Stimulated activated CD4-positive, alpha-beta T cell treated with anti-CD3 and anti-CD28 coated beads, Interleukin-1b, Interleukin-23, amount 100 ng/mL, for 4 hours (primary cell): ENCODE results near the gene ANO6.
"Not testable (repeated sequence)": the region's sequence is repeated elsewhere in the genome, so short reads cannot be mapped to it uniquely, and the experiment has no call there.

Experiments used
- DNase-seq, 2 donors: peaks; one replicate each; pipeline ENCODE4 v3.0.0-alpha.2; 2020; ENCODE audit warnings: low read depth in 2 of 2

The ANO6 gene, protein sequence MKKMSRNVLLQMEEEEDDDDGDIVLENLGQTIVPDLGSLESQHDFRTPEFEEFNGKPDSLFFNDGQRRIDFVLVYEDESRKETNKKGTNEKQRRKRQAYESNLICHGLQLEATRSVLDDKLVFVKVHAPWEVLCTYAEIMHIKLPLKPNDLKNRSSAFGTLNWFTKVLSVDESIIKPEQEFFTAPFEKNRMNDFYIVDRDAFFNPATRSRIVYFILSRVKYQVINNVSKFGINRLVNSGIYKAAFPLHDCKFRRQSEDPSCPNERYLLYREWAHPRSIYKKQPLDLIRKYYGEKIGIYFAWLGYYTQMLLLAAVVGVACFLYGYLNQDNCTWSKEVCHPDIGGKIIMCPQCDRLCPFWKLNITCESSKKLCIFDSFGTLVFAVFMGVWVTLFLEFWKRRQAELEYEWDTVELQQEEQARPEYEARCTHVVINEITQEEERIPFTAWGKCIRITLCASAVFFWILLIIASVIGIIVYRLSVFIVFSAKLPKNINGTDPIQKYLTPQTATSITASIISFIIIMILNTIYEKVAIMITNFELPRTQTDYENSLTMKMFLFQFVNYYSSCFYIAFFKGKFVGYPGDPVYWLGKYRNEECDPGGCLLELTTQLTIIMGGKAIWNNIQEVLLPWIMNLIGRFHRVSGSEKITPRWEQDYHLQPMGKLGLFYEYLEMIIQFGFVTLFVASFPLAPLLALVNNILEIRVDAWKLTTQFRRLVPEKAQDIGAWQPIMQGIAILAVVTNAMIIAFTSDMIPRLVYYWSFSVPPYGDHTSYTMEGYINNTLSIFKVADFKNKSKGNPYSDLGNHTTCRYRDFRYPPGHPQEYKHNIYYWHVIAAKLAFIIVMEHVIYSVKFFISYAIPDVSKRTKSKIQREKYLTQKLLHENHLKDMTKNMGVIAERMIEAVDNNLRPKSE

GRCh38 chr12:45215419-45216229 is at the start of gene ANO6:
Gene ANO6 (plus strand): TSS chr12:45216095. CDS start chr12:45216322, 227 bp downstream.
- peak; percentile 63 to 74 for DNase-seq

- no peak for DNase-seq
Observed at GRCh38 chr12:45168976-45169375, 46.9 kb upstream of the ANO6 start.

DNA sequence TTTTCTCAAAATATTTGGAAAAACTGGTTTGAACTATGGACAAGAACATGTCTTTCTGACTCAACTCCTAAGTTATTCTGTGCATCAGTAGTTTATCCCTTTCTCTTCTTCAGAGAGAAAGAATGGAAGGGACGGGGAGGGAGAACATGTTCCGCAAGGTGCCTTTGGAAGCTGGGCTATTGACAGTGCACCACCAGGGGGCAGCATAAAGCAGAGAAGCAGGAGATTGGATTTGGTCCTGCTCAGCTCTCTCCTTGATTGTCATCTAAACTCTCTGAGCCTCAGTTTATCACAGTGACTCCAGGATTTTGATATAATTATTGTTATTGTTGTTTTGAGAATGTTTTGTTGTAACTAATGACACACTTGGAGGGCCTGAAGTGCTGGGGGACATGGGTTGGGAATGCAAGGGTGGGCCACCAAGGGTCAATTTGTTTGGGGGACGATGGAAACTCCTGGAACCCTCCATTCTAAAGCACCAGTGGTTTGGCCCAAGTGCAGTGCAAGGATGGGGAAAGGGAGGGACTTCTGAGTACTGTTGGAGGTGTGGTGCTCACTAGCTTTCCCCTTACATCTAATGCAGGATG is 45.3 kb upstream of the ANO6 start:
- DNase-seq, result peak; percentile 73 to 77

DNA sequence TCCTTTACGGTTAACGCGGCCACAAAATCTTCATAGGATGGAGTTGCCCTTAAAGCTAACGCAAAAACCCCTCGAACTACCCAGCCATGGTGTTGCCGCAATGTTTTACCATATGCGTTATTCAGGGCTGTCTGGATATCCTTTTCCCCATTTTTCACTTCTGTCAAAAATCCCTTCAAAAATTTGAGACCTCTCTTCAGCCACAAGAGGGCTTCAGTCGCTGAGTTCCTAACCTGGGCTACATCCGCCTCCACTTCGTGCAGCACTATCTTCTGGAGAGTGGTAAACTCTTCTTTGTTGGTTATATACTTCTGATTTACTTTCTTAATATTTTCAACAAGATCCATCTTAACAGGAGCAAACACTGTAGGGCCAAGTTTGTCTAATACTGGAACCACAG is 42.6 kb upstream of the ANO6 start:
- not testable (repeated sequence) for DNase-seq

- no peak for DNase-seq
Observed at GRCh38 chr12:45174595-45174994, 41.3 kb upstream of the ANO6 start.

DNA sequence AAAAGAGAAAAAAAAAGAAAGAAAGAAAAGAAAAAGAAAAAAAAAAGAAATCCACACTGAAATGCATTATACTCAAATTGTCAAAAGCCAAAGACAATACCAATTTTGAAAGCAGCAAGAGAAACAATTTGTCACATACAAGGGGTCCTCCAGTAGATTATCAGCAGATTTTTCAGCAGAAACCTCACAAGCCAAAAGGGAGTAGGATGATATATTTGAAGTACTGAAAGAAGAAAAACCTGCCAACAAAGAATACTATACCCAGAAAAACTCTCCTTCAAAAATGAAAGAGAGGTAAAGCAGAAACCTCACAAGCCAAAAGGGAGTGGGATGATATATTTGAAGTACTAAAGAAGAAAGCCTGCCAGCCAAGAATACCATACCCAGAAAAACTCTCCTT is 37.1 kb upstream of the ANO6 start:
- DNase-seq, result no peak

DNA sequence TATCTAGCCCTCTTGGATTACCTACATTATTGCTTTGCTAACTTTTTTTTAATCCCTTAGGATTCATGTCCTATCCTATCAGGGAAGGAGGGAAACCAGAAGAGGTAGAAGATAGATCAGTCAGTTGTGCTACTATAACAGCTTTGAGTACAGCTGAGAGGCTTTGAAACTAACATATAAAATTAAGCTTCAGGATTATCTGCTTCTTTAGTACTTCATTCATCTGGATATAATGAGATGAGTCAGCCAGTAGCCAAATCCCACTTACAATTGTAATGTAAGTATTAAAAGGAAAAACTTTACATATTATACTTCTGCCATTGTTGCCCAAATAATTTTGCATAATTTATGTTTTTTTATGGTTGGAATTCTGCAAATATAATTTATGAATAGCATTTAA is 33.4 kb upstream of the ANO6 start:
- DNase-seq, result no peak

GRCh38 chr12:45183246-45183645 is 32.6 kb upstream of the ANO6 start:
- DNase-seq, result no peak

DNA sequence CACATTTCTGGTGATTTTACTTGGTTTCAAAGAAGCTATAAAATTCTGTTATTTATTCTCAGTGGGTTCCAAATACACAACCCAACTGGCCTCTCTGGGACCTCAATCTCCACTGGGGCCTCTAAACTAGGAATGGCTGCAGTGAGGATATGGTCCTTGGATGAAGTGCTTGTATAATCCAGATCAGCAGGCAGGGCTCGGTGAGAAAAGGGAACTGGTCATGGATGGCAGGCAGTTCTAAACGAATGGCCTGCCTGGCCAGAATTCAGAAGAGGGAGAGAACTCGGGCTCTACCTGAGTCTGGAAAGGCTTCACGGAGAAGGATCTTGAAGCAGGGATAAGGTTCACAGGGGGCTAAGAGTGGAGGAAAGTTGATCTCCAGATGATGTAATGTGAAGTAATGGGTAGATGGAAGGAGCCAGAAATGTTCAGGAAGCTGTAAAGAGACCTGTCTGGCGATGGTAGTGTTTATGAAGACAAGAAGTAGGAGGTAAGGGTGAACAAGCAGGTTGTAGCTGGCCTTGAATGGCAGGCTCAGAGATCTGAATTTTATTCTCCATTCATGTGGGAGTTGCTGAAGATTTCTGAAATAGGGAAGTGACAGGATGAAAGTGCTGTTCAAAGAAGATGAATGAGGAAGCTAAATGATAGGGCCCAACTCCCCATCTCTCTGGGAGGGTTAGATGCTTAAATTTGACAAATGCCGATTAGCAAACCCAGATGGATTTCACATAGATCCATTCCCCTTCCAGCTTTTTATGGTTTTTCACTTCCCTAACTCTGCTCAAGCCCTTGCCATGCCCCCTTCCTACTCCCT is 31.5 kb upstream of the ANO6 start:
- no peak for DNase-seq

DNA sequence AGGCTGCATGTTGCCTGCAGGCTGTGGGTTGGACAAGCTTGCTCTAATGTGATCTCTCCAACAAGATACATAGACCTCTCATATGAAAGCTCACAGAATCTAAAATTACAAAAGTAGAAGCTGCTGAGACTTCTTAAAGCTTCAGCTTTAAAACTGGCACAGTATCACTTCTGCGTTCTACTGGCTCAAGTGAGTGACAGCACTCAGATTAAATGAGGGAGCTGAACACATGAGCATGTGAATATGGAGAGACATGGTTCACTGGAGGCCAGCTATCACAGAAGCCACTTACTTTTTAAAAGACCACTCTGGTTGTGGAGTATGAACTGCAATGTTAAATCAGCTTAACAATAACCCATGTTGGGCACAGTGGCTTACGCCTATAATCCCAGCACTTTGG is 29.1 kb upstream of the ANO6 start:
- DNase-seq, result no peak

GRCh38 chr12:45189766-45190403 is 26.0 kb upstream of the ANO6 start:
- no peak for DNase-seq

DNA sequence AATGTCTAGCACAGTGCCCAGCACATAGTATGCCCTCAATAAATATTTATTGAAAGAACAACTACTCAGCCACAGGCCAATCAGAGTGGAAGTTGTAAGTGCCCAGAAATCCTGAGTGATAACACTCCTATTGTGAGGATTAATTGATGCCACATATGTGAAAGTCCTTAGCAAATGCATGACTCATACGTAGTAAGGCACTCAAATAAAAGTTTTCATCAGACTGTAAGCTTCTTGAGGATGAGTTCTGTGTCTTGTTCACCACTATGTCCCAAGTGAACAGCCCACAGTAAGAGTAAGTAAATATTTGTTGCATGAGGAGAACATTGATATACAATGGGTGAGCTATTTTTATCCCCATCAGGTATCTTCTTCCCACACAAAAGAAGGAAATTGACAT is 24.7 kb upstream of the ANO6 start:
- no peak for DNase-seq

DNA sequence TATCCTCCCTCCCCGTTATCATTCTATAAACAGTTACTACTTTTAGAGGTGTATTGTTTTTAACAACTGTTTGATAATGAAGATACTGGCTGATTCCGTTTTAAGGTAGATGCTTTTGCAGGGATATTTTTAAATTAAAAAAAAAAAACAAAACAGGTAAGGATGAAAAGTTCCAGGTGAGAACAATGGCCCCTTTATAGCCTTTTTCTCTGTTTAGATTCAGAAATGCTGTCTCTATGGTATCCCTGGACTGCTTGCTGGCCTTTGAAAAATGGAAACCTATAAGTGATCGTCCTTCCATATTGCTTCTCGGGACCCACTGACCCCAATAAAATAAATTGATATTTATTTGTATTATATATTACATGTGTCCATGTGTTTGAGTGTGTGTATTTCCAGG is 23.2 kb upstream of the ANO6 start:
- DNase-seq, result no peak

DNA sequence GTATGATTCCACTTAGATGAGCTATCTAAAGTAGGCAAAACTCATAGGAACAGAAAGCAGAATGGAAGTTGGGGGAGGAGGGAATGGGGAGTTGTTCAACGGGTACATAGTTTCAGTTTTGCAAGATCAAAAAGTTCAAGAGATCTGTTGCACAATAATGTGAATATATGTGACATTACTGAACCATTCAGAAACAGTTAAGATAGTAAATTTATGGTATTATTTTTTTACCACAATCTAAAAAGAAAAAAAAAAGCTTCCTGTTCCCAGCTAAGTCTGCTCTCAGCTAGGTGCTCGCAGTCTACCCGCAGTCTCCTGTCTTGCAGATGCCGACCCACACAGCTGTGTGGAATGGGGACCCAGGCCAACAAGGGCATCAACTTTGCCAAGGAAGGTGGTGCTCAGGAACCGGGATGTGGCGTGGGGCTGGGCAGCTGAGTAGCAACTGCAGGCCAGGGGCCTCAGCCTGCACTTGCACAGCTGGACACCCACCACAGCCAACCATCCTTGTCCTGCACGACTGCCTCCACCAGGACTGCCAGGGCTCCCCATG is 15.3 kb upstream of the ANO6 start:
- no peak for DNase-seq

DNA sequence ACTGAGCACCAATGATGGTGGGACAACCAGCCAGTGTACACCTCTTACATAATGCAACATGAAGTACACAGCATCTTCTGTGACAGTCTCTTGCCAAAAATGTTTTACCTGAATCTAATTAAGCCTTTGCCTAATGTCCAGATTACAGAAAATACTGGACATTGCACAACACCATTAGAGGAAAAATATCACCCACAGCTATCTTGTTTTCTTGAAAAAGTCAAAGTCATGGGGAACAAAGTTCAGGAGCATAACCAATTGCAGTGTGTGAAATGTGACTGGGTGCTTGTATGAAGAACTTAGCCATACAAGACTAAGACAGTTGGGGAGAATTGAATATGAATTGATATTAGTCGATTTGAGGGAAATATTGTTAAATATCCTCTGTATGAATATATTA is 12.1 kb upstream of the ANO6 start:
- no peak for DNase-seq

GRCh38 chr12:45204757-45205156 is 11.1 kb upstream of the ANO6 start:
- DNase-seq, result no peak

DNA sequence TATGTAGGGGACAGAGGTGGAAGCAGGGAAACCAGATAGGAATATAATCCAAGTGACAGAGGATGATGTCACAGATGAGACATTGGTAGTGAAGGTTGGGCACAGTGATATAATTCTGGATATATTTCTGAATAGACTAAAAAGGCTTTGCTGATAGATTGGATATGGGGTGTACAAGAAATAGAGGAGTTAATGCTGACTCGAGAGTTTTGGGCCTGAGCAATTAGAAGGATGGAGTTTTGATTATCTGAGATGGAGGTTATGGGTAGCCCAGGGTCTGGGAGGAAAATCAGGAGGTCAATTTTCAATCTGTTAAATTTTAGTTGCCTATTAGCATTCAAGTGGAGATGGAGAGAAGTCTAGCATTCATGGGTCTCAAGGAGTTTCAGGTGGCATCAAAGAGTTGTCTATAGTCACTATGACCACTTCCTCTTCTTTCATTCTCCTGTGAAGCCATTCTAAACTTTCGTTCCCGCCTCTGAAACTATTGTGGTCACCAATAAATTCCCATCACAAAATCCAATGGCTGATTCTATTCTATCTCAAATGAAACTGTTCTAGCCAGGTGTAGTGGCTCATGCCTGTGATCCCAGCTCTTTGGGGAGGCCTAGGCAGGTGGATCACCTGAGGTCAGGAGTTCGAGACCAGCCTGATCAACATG is 10.6 kb upstream of the ANO6 start:
- DNase-seq, result no peak

DNA sequence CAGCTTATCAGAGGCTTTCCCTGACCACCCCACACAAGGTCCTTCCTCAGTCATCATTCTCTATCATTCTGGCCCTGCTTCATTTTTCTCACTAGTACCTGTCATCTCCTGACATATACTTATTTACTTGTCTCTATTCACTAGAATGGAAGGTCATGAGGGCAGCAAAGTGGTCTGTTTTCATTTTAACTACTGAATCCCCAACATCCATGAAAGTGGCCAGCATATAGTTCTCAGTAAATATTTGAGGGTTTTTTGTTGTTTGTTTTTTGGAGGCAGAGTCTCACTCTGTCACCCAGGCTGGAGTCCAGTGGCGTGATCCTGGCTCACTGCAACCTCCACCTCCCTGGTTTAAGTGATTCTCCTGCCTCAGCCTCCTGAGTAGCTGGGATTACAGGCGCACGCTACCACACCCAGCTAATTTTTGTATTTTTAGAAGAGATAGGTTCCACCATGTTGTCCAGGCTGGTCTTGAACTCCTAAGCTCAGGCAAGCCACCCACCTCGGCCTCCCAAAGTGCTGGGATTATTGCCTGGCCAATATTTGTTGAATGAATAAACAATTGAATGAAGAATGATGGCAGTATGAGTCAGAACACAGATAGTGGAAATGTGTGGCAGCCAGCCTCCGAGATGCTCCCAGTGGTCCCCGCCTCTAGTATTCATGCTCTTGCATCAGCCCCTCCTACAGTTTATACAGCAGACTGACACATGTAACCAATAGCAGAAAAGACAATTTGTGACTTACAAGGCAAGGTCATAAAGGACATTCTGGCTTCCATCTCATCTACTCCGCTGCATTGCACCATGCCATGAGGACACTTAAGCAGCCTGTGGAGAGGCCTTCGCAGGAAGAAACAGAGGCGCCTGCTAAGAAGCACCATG is 7.0 kb upstream of the ANO6 start:
- no peak for DNase-seq
